Colonic mucosa (tissue), 4 donors: Measurements from ENCODE around the gene DCBLD2. TPM values are rescaled to one million over a fixed set of nuclear protein-coding genes. Genes with fewer than 3 reads are reported as not detected.

Experiments used
- DNase-seq: peaks from one replicate; pipeline ENCODE4 v3.0.0-alpha.2; 2020
- H3K27ac ChIP-seq: fragments of 200-600 bp; one replicate; pipeline ENCODE4 v1.8.0; 2021
- H3K27me3 ChIP-seq: fragments of 200-600 bp; one replicate; pipeline ENCODE4 v1.8.0; 2021
- H3K36me3 ChIP-seq: fragments of 200-600 bp; one replicate; pipeline ENCODE4 v1.8.0; 2021
- H3K4me1 ChIP-seq: fragments of 200-600 bp; one replicate; pipeline ENCODE4 v1.8.0; 2021; ENCODE audit warnings: mild to moderate bottlenecking
- H3K4me3 ChIP-seq: fragments of 200-600 bp; one replicate; pipeline ENCODE4 v1.8.0; 2021
- H3K9ac ChIP-seq, 2 donors: one replicate each; pipeline ENCODE4 v1.7.0; 2013; ENCODE audit warnings: control low read depth in 2 of 2, low read depth in 2 of 2, low read length in 2 of 2
- H3K9me3 ChIP-seq: fragments of 200-600 bp; one replicate; pipeline ENCODE4 v1.8.0; 2021
- intact Hi-C: fragments of 100-400 bp; cut with DNase I; formaldehyde crosslinking; loops from one replicate; pipeline ENCODE4 v1.14.1; 2022
- total RNA-seq, 2 donors: library from RNA; stranded (reverse); fragmentation: NEBNext Ultra II Directional in 1 of 2; extraction: Animal tissue kit (Norgen Biotek cat#: 25700) in 1 of 2; gene quantifications; one replicate each; pipeline ENCODE4 v1.2.1, GENCODE V29; 2021
- TF ChIP-seq, protein P1 (sequence below): fragments of 200-600 bp; IDR thresholded peaks from one replicate; pipeline ENCODE4 v1.8.0; 2022; ENCODE audit warnings: antibody characterized with exemption, mild to moderate bottlenecking
- donor health status: healthy.
- donor health status: DM: no; HTN: no; CAD: no.
- donor health status: DM: no; HTN: no; CAD: no.

Gene DCBLD2
- total RNA-seq, 2 donors from 2014 or later, result 12.8 to 13.0 TPM

GRCh38 chr3:98890965-98891910 lies 10.3 kb downstream of the DCBLD2 start:
- Histone ChIP-seq H3K36me3 (no peaks in the 10 kb centered on the region), H3K4me1 (no peaks in the 10 kb centered on the region), H3K27me3 (no peaks in the 10 kb centered on the region), H3K4me3 (no peak overlapping the region), H3K9ac (no peak overlapping the region), H3K27ac (no peak overlapping the region), H3K9me3 (no peaks in the 10 kb centered on the region)
- intact Hi-C loops, result no loop called here
- TF ChIP-seq, protein P1, sequence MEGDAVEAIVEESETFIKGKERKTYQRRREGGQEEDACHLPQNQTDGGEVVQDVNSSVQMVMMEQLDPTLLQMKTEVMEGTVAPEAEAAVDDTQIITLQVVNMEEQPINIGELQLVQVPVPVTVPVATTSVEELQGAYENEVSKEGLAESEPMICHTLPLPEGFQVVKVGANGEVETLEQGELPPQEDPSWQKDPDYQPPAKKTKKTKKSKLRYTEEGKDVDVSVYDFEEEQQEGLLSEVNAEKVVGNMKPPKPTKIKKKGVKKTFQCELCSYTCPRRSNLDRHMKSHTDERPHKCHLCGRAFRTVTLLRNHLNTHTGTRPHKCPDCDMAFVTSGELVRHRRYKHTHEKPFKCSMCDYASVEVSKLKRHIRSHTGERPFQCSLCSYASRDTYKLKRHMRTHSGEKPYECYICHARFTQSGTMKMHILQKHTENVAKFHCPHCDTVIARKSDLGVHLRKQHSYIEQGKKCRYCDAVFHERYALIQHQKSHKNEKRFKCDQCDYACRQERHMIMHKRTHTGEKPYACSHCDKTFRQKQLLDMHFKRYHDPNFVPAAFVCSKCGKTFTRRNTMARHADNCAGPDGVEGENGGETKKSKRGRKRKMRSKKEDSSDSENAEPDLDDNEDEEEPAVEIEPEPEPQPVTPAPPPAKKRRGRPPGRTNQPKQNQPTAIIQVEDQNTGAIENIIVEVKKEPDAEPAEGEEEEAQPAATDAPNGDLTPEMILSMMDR, result no peak
- DNase-seq, result no peak

DNA sequence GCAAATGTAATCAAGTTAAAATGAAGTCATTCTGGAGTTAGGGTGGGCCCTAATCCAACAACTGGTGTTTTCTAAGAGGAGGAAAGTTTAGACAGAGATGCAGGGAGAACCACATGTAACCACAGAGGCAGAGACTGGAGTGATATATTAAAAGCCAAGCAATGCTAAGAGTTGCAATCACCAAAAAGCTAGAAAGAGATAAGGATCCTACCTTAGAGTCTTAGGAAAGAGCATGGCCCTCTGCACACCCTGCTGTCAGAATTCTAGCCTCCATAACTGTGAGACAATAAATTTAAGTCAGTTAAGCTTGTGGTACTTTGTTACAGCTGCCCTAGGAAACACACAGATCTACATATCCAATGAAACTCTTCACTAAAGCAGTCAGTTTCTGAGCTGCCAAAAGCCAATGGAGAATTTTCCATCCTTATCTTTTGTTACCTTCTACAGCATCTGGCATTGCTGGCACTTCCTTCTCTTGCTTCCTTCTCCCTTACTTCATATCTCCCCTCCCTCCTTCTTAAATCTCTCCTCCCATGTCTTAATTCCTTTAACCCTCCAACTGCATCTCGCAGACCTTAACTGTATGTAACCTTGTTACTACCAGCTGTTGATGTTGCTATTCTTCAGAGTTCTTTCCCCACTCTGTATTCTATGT lies 11.2 kb downstream of the DCBLD2 start:
- Histone ChIP-seq H3K27ac (no peak overlapping the region), H3K9ac (no peak overlapping the region), H3K36me3 (no peaks in the 10 kb centered on the region), H3K27me3 (no peaks in the 10 kb centered on the region), H3K4me3 (no peak overlapping the region), H3K4me1 (no peaks in the 10 kb centered on the region), H3K9me3 (no peaks in the 10 kb centered on the region)
- TF ChIP-seq, protein P1, result no peak
- intact Hi-C loops, result no loop called here
- no peak for DNase-seq

GRCh38 chr3:98887684-98888083 lies 13.8 kb downstream of the DCBLD2 start:
- Histone ChIP-seq H3K9me3 (no peaks in the 10 kb centered on the region), H3K36me3 (no peaks in the 10 kb centered on the region), H3K27ac (no peak overlapping the region), H3K27me3 (no peaks in the 10 kb centered on the region), H3K9ac (no peak overlapping the region), H3K4me1 (no peaks in the 10 kb centered on the region), H3K4me3 (no peak overlapping the region)
- TF ChIP-seq, protein P1, result no peak
- no peak for DNase-seq
- intact Hi-C loops, result no loop called here

DNA sequence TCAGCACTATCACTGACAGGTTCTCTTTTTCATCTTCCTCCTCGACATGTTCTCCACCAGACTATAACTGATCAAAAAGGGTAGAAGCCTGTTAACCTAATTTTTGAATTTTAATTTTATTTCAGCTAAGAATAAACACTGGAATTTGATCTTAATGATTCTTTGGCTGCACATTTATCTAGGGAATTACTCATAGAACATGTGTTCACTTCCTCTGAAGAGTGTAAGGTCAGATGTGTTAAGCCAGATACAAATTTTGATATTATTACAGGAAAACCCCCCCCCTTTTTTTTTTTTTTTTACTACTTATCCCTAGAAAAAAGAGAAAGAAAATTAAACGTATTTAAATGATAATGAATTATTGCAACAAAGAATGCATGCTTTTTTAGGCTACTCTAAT lies 15.0 kb downstream of the DCBLD2 start:
- intact Hi-C loops, result no loop called here
- Histone ChIP-seq H3K4me3 (no peak overlapping the region), H3K9me3 (no peaks in the 10 kb centered on the region), H3K9ac (no peak overlapping the region), H3K36me3 (no peaks in the 10 kb centered on the region), H3K27ac (no peak overlapping the region), H3K27me3 (no peaks in the 10 kb centered on the region), H3K4me1 (no peaks in the 10 kb centered on the region)
- TF ChIP-seq, protein P1, result no peak
- DNase-seq, result no peak

DNA sequence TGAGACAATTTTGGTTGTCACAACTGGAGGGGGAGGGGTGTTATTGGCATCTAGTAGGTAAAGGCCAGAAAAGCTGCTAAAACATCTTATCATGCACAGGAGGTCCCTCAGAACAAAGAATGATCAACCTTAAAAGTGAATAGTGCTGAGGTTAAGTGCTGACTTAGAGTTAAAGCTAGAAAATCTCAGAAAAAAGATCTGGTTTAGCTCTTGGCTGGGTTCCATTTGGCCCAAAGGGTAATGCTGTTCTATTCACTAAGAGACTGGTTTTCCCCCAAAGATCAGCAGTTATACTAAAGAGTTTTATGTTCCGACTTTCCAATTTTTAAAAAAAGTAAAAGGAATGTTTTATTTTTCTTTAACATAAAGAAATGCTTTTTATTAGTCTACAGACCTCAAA lies 15.6 kb downstream of the DCBLD2 start:
- no peak overlapping the region for H3K9ac ChIP-seq
- H3K27ac ChIP-seq, result no peak overlapping the region

More for the DNA sequence above, 15.6 kb downstream of the DCBLD2 start:
- H3K36me3 ChIP-seq, result no peaks in the 10 kb centered on the region
- H3K9me3 ChIP-seq, result no peaks in the 10 kb centered on the region
- intact Hi-C loops, result no loop called here
- no peak for DNase-seq
- TF ChIP-seq, protein P1, result no peak
- no peak overlapping the region for H3K4me3 ChIP-seq
- H3K27me3 ChIP-seq, result no peaks in the 10 kb centered on the region
- no peaks in the 10 kb centered on the region for H3K4me1 ChIP-seq
